HUES48 (cell line): ENCODE measurements around the gene C1orf74.
A peak's percentile ranks its signal among the peaks of the same experiment; 100 is the strongest.

Experiments used
- H3K27ac ChIP-seq: one replicate; pipeline ENCODE4 v1.7.0; 2013; ENCODE audit warnings: low read depth, low read length, inconsistent platforms
- H3K27me3 ChIP-seq: 2 replicates; pipeline ENCODE4 v1.6.1; 2013; ENCODE audit warnings: mild to moderate bottlenecking, low read length; ENCODE audit not compliant: control insufficient read depth, insufficient read depth
- H3K36me3 ChIP-seq: 2 replicates; pipeline ENCODE4 v1.6.1; 2013; ENCODE audit warnings: low read length; ENCODE audit not compliant: control insufficient read depth, insufficient read depth
- H3K4me1 ChIP-seq: 2 replicates; pipeline ENCODE4 v1.6.1; 2013; ENCODE audit warnings: mild to moderate bottlenecking, low read length; ENCODE audit not compliant: control insufficient read depth, insufficient read depth
- H3K4me3 ChIP-seq: 2 replicates; pipeline ENCODE4 v1.5.1; 2013; ENCODE audit warnings: mild to moderate bottlenecking, low read depth, low read length
- H3K9ac ChIP-seq: 2 replicates; pipeline ENCODE4 v1.6.1; 2013; ENCODE audit warnings: mild to moderate bottlenecking, low read depth, low read length, moderate library complexity
- H3K9me3 ChIP-seq: 2 replicates; pipeline ENCODE4 v1.6.1; 2013; ENCODE audit warnings: low read length; ENCODE audit not compliant: control insufficient read depth, insufficient read depth

C1orf74 gene

DNA sequence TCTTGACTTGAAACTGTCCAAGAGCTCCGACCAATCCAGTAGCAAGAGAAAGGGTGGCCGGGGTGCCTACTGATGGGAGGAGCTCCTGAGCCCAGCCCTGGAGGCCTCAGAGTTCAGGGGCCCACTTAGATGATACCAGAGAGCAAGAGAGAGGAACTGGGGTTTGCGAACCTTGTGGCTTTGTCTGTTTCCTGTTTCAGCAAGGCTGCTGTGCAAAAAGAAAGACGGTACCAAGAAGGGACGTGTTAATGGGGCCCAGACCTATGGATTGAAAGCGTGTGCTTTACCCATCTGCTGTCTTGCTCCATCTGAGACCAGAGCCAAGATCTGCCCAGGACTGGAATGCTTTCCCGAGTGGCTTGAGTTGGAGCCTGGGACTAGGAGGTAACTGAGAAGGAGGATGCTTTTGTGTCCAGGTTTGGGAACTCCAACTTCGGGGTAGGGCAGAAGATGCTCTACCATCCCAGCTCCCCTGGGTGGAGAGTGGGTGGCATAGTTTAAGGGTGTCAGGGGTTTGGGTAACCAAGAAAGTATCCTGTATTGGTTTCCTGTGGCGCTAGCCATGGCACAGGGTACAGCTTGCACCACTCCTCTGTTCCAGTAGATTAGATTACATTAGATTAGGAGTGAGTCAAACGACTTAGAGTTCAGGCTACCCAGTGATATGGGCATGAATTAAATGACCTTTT is 28.3 kb downstream of the C1orf74 start, which contains the start of gene TRAF3IP3:
TRAF3IP3 (plus strand) TSS at position 128 of the 689 bp plus-strand sequence. CDS start 3,987 bp downstream, outside the sequence.
- no peak within 1 kb of the TSS for H3K27ac ChIP-seq
- H3K27me3 ChIP-seq = peaks cover 4% of the 10 kb centered on the region; the same call in 1 of the 2 replicates
- H3K9me3 ChIP-seq = no peaks in the 10 kb centered on the region
- H3K4me1 ChIP-seq = no peaks in the 10 kb centered on the region
- no peak within 1 kb of the TSS for H3K4me3 ChIP-seq
- H3K9ac ChIP-seq = no peak within 1 kb of the TSS
- H3K36me3 ChIP-seq = no peaks in the 10 kb centered on the region

- H3K27me3 ChIP-seq = peaks cover 4% of the 10 kb centered on the region; the same call in 1 of the 2 replicates
- no peak overlapping the region for H3K4me3 ChIP-seq
- no peak overlapping the region for H3K27ac ChIP-seq
- no peak overlapping the region for H3K9ac ChIP-seq
- no peaks in the 10 kb centered on the region for H3K4me1 ChIP-seq
- no peaks in the 10 kb centered on the region for H3K9me3 ChIP-seq
- no peaks in the 10 kb centered on the region for H3K36me3 ChIP-seq
Measured at GRCh38 chr1:209755256-209755655, 29.1 kb downstream of the C1orf74 start.

GRCh38 chr1:209752890-209753289 is 31.5 kb downstream of the C1orf74 start:
- Histone ChIP-seq H3K27me3 (peaks cover 9% of the 10 kb centered on the region), H3K27ac (no peak overlapping the region), H3K4me3 (no peak overlapping the region), H3K4me1 (peaks cover 8% of the 10 kb centered on the region), H3K36me3 (no peaks in the 10 kb centered on the region), H3K9ac (no peak overlapping the region), H3K9me3 (no peaks in the 10 kb centered on the region)

GRCh38 chr1:209751627-209752231 is 32.6 kb downstream of the C1orf74 start:
- Histone ChIP-seq H3K27me3 (peaks cover 13% of the 10 kb centered on the region), H3K4me3 (no peak overlapping the region), H3K9ac (no peak overlapping the region), H3K27ac (no peak overlapping the region), H3K36me3 (no peaks in the 10 kb centered on the region), H3K9me3 (no peaks in the 10 kb centered on the region), H3K4me1 (peaks cover 8% of the 10 kb centered on the region)

DNA sequence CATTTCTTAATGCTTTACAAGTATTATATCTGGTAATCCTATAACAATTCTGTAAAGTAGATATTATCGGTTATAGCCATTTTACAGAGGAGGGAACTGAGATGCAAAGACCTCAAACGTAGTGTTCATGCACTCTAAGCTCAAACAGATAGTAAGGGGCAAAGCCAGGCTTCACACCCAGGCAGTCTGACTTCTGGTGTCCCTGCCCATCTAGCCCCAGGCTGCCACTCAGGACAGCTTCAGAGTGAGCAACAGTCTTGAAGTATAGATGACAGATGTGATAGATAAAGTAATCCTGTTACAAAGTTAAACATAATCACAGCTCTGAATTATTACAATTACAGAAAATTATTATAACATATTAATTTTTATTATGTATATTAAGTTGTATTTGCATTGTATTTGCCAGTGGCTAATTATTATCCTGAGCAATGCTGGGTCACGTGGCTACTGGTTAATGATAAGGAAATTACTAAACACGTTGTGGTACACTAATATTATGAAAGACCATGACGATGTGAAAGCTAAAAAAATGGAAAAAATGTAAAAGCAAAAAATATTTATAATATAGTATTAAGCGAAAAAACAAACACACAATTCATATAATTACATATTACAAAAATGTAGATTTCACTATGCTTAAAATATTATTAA is 34.6 kb downstream of the C1orf74 start:
- Histone ChIP-seq H3K4me1 (peaks cover 8% of the 10 kb centered on the region), H3K9me3 (no peaks in the 10 kb centered on the region), H3K36me3 (no peaks in the 10 kb centered on the region), H3K27me3 (peaks cover 17% of the 10 kb centered on the region), H3K9ac (no peak overlapping the region), H3K27ac (no peak overlapping the region), H3K4me3 (no peak overlapping the region)

DNA sequence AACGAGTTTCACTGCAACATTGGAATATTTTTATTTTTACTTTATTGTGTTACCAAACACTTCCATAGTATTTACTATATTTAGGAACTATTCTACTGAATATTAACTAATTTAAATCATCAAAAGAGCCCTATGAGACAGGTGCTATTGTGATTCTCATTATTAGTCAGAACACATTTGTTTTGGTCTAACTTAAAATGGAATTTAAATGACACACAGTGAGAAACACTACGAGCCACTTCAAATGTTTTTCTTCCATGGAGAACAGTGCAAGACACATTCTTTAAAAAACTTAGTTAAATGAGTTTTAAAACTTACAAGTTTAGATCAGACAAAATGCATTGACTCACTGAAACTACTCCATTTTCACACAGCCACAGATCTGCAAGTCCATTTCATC is 35.2 kb downstream of the C1orf74 start:
- Histone ChIP-seq H3K4me3 (no peak overlapping the region), H3K9ac (no peak overlapping the region), H3K27ac (no peak overlapping the region), H3K36me3 (no peaks in the 10 kb centered on the region), H3K4me1 (peaks cover 8% of the 10 kb centered on the region), H3K27me3 (peaks cover 17% of the 10 kb centered on the region), H3K9me3 (no peaks in the 10 kb centered on the region)

DNA sequence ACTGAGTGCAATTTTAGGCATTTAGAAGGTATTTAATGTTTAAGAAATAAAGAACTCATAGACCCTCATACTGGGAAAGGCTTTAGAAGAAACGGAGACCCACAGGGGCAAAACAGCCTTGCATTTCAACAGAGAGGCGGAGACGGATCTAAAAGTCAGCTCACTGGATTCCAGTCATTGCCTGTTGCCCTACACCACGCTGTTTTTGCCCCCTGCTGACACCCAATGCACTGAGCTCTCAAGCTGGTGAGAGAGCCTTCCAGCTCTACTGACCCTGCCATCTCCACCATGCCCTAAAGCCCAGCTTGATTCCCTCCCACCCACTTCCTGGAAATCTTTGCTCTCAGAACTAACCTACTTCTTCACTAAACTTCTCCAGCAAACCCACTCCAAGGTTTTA is 35.7 kb downstream of the C1orf74 start:
- H3K4me3 ChIP-seq = no peak overlapping the region
- no peaks in the 10 kb centered on the region for H3K36me3 ChIP-seq
- no peak overlapping the region for H3K27ac ChIP-seq
- peaks cover 17% of the 10 kb centered on the region for H3K27me3 ChIP-seq
- no peak overlapping the region for H3K9ac ChIP-seq
- peaks cover 8% of the 10 kb centered on the region for H3K4me1 ChIP-seq
- H3K9me3 ChIP-seq = no peaks in the 10 kb centered on the region

DNA sequence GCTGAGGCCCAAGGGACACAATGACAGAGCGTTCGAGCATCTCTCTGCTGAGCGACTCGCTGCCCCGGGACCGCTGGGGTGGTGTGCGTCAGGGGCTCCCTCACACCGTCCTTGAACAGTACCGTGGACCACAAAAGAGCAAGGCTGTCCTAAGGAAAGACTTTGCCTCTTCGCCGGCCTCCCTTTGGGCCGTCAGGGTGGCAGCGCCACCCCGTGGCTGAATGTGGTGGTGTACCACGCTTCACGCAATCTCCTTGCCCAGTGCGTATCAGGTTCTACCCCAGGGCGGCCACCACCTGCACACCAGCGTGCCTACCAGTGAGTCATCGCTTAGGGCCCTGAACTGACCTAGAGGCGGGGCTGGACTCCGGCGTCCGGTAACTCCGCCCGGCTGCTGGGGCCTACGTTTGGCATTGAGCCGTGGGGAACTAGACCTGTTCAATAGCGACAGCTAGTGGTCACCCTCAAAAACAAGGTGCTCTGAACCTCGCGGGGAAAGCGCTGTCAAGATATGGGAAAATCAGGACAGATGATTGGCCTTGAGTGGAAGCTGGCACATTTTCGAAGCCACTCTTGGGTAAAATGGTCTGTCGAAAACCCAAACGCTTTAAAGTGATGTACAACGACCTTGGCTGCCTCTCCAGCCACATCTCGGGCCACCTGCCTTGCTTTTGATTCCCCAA is 36.6 kb downstream of the C1orf74 start:
- Histone ChIP-seq H3K27me3 (peaks cover 17% of the 10 kb centered on the region), H3K4me1 (peaks cover 8% of the 10 kb centered on the region), H3K9ac (no peak overlapping the region), H3K4me3 (peak overlapping the region; percentile 41), H3K27ac (no peak overlapping the region), H3K36me3 (no peaks in the 10 kb centered on the region), H3K9me3 (no peaks in the 10 kb centered on the region)

DNA sequence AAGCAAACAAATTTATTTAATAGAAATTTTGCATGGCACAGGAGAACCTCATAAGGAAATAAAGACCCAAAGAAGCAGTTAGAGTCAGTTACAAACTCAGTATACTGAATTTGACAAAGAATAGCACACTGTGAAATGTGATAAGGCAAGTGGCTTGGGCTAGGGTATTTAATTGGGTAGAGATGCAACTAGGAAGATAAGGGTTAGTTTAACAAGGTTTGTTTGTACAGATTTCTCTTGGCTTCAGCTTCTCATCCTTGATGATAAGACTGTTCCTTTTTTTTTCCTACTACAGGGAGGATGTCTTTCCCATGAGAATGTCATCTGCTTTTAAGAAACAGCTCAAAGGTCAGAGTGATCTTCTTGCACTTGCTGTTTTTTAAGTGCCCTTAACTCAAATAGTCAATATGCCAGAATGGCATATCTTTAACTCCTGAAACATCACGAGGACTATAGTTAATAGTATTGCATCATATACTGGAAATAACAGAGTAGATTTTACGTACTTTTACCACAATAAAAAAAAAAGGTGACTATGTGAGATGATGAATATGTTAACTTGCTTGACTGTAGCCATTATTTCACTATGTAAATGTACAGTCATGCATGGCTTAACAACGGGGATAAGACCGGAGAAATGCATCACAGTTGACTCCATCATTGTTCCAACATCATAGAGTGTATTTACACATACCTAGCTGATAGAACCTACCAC is 37.8 kb downstream of the C1orf74 start:
- Histone ChIP-seq H3K4me1 (peaks cover 8% of the 10 kb centered on the region), H3K27me3 (peaks cover 17% of the 10 kb centered on the region), H3K4me3 (no peak overlapping the region), H3K27ac (no peak overlapping the region), H3K9me3 (no peaks in the 10 kb centered on the region), H3K36me3 (no peaks in the 10 kb centered on the region), H3K9ac (no peak overlapping the region)

DNA sequence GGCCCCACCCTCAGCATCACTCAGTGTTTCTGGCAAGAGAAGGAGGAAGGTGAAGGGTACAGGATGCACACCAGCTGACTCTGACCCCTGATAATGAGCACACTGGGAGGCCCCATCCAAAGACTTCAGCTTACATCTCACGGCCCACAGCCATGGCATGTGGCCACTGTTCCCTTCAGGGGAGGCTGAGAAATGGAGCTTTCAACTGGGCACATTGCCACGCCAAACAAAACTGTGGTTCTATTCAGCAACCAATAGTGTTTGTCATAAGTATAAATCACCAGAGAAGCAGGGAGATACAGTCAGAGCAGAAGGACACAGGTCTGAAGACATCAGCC is 41.2 kb downstream of the C1orf74 start:
- H3K9ac ChIP-seq = no peak overlapping the region
- no peaks in the 10 kb centered on the region for H3K9me3 ChIP-seq
- no peak overlapping the region for H3K27ac ChIP-seq
- H3K4me1 ChIP-seq = peaks cover 3% of the 10 kb centered on the region
- H3K36me3 ChIP-seq = no peaks in the 10 kb centered on the region
- H3K4me3 ChIP-seq = no peak overlapping the region
- peaks cover 10% of the 10 kb centered on the region for H3K27me3 ChIP-seq
